Measurements from ENCODE around the gene AEN. TPM values are rescaled to one million over a fixed set of nuclear protein-coding genes. Genes with fewer than 3 reads are reported as not detected.
"Not testable (repeated sequence)": the region's sequence is repeated elsewhere in the genome, so short reads cannot be mapped to it uniquely, and the experiment has no call there.

AEN gene
- total RNA-seq, 1 donor from 2014 or later, result 48.9 TPM

GRCh38 chr15:88641959-88642452, 20.9 kb downstream of the AEN start:
- Mint-ChIP-seq H3K9me3 (no peaks in the 10 kb centered on the region), H3K4me3 (no peak overlapping the region), H3K36me3 (peaks cover 8% of the 10 kb centered on the region), H3K27me3 (peaks cover 3% of the 10 kb centered on the region), H3K27ac (no peak overlapping the region), H3K4me1 (ENCODE audit: unreplicated experiment) (peaks cover 19% of the 10 kb centered on the region)
- no peak for DNase-seq (ENCODE audit: extremely low spot score, unreplicated experiment)
- TF ChIP-seq CTCF (conservative IDR thresholded peaks at IDR 0.05), result no peak

- not testable (repeated sequence) for H3K27ac Mint-ChIP-seq; H3K36me3 Mint-ChIP-seq; H3K4me3 Mint-ChIP-seq; H3K27me3 Mint-ChIP-seq; DNase-seq (ENCODE audit: extremely low spot score, unreplicated experiment); H3K9me3 Mint-ChIP-seq
- peaks cover 23% of the 10 kb centered on the region for H3K4me1 Mint-ChIP-seq (ENCODE audit: unreplicated experiment)
Measured at GRCh38 chr15:88642514-88642913, 21.4 kb downstream of the AEN start.

- H3K27me3 Mint-ChIP-seq, result no peaks in the 10 kb centered on the region
- no peak overlapping the region for H3K4me3 Mint-ChIP-seq
- no peak for TF ChIP-seq CTCF (conservative IDR thresholded peaks at IDR 0.05)
- DNase-seq (ENCODE audit: extremely low spot score, unreplicated experiment), result no peak
- no peaks in the 10 kb centered on the region for H3K9me3 Mint-ChIP-seq
- no peak overlapping the region for H3K27ac Mint-ChIP-seq
- peaks cover 31% of the 10 kb centered on the region for H3K4me1 Mint-ChIP-seq (ENCODE audit: unreplicated experiment)
- H3K36me3 Mint-ChIP-seq, result peaks cover 4% of the 10 kb centered on the region
Measured at GRCh38 chr15:88644741-88645140, 23.6 kb downstream of the AEN start.

DNA sequence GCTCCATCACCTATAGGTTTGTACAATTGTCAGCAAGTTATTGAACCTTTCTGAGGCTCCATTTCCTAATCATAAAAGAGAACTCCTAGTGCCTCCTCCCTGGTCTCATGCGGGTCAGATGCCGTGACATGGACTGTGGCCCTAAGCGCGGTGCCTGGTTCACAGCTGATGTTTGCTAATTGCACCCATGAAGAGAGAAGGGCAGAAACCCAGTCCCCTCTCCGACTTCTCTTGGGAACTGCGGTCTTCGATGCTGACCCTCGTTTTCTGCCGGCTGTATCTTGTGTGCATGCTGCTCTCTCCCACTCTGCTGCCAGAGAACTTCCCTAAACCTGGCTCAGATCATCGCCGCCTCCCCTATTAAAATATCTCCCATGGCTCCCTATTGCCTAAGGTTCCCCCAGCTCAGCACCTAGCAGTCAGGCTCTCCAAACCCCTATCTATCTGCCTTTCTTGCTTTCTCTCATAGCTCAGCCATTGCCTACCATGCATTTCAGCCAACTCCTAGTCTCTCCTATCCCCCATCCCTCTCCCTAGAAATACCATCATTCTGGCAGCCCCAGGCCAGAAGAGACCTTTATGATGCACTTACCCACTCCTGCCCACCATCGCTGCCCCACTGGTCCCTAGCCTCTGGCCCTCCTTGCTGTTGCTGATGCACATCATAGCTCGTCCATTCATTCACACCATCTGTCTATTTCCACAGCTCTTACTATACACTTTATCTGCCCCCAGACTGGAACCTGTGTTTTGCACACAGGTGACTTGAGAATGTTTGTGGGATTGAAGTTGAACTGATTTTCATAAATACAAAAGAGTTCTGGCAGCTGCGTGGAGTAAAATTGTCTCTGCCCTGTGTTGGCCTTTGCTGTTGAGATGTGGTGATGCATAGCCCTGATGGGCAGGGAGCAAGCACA, 24.3 kb downstream of the AEN start:
- Mint-ChIP-seq H3K27me3 (no peaks in the 10 kb centered on the region), H3K4me3 (no peak overlapping the region), H3K4me1 (ENCODE audit: unreplicated experiment) (peaks cover 24% of the 10 kb centered on the region), H3K27ac (peak overlapping the region; percentile 34), H3K9me3 (no peaks in the 10 kb centered on the region), H3K36me3 (peaks cover under 1% of the 10 kb centered on the region)
- DNase-seq (ENCODE audit: extremely low spot score, unreplicated experiment), result no peak
- no peak for TF ChIP-seq CTCF (conservative IDR thresholded peaks at IDR 0.05)

GRCh38 chr15:88646088-88646405, 24.9 kb downstream of the AEN start:
- no peaks in the 10 kb centered on the region for H3K9me3 Mint-ChIP-seq
- no peak for TF ChIP-seq CTCF (conservative IDR thresholded peaks at IDR 0.05)
- H3K4me3 Mint-ChIP-seq, result no peak overlapping the region
- H3K4me1 Mint-ChIP-seq (ENCODE audit: unreplicated experiment), result peaks cover 23% of the 10 kb centered on the region
- no peaks in the 10 kb centered on the region for H3K36me3 Mint-ChIP-seq
- no peak overlapping the region for H3K27ac Mint-ChIP-seq
- no peak for DNase-seq (ENCODE audit: extremely low spot score, unreplicated experiment)
- H3K27me3 Mint-ChIP-seq, result no peaks in the 10 kb centered on the region

GRCh38 chr15:88646951-88647350, 25.8 kb downstream of the AEN start:
- H3K4me3 Mint-ChIP-seq, result no peak overlapping the region
- H3K27ac Mint-ChIP-seq, result peak overlapping the region; percentile 5
- peaks cover 23% of the 10 kb centered on the region for H3K4me1 Mint-ChIP-seq (ENCODE audit: unreplicated experiment)
- TF ChIP-seq CTCF (conservative IDR thresholded peaks at IDR 0.05), result no peak
- H3K36me3 Mint-ChIP-seq, result no peaks in the 10 kb centered on the region
- DNase-seq (ENCODE audit: extremely low spot score, unreplicated experiment), result peak; percentile 40
- no peaks in the 10 kb centered on the region for H3K27me3 Mint-ChIP-seq
- no peaks in the 10 kb centered on the region for H3K9me3 Mint-ChIP-seq
